Hepatocyte (in vitro differentiated cells): Measurements from ENCODE around the gene SLC38A5. TPM values are rescaled to one million over a fixed set of nuclear protein-coding genes. Genes with fewer than 3 reads are reported as not detected.

ENCODE experiments used
- DNase-seq: peaks from one replicate; pipeline ENCODE4 v3.0.0-alpha.2; 2016; ENCODE audit warnings: low spot score
- H2AFZ ChIP-seq: fragments of 200-600 bp; sonication (generic); 2 replicates; pipeline ENCODE4 v1.6.0; 2016; ENCODE audit warnings: antibody characterized with exemption, mild to moderate bottlenecking
- H3K27ac ChIP-seq: fragments of 200-600 bp; sonication (generic); 2 replicates; pipeline ENCODE4 v1.5.1; 2016; ENCODE audit warnings: mild to moderate bottlenecking
- H3K27me3 ChIP-seq: fragments of 200-600 bp; sonication (generic); 2 replicates; pipeline ENCODE4 v1.6.1; 2016
- H3K36me3 ChIP-seq: fragments of 200-600 bp; sonication (generic); replicated peaks from 2 replicates; pipeline ENCODE4 v1.5.1; 2016; ENCODE audit warnings: low read depth; ENCODE audit not compliant: insufficient read depth
- H3K4me1 ChIP-seq: fragments of 200-600 bp; sonication (generic); 2 replicates; pipeline ENCODE4 v1.5.1; 2016; ENCODE audit warnings: mild to moderate bottlenecking, moderate library complexity; ENCODE audit not compliant: insufficient read depth
- H3K4me2 ChIP-seq: fragments of 200-600 bp; sonication (generic); 2 replicates; pipeline ENCODE4 v1.6.0; 2016
- H3K4me3 ChIP-seq: fragments of 200-600 bp; sonication (generic); 2 replicates; pipeline ENCODE4 v1.5.1; 2016; ENCODE audit warnings: mild to moderate bottlenecking
- H3K79me2 ChIP-seq: fragments of 200-600 bp; sonication (generic); 2 replicates; pipeline ENCODE4 v1.6.0; 2017; ENCODE audit warnings: mild to moderate bottlenecking
- H3K9me2 ChIP-seq: fragments of 200-600 bp; sonication (generic); replicated peaks from 2 replicates; pipeline ENCODE4 v1.6.0; 2017; ENCODE audit warnings: mild to moderate bottlenecking; ENCODE audit not compliant: insufficient read depth
- H3K9me3 ChIP-seq: fragments of 200-600 bp; sonication (generic); 2 replicates; pipeline ENCODE4 v1.5.1; 2016; ENCODE audit warnings: low read depth, mild to moderate bottlenecking
- H4K20me1 ChIP-seq: fragments of 200-600 bp; sonication (generic); 2 replicates; pipeline ENCODE4 v1.6.0; 2016; ENCODE audit warnings: mild to moderate bottlenecking; ENCODE audit not compliant: insufficient read depth, poor library complexity, severe bottlenecking
- CTCF ChIP-seq: fragments of 200-600 bp; sonication (generic); IDR thresholded peaks from 2 replicates; pipeline ENCODE4 v1.5.1; 2016; ENCODE audit warnings: antibody characterized with exemption, mild to moderate bottlenecking; ENCODE audit not compliant: poor library complexity
- EZH2 ChIP-seq: fragments of 200-600 bp; sonication (generic); IDR thresholded peaks from 2 replicates; pipeline ENCODE4 v1.6.1; 2016; ENCODE audit warnings: antibody characterized with exemption, mild to moderate bottlenecking, borderline replicate concordance
- EZH2phosphoT487 ChIP-seq: fragments of 200-600 bp; sonication (generic); IDR thresholded peaks from one replicate; pipeline ENCODE4 v1.6.1; 2018; ENCODE audit warnings: antibody characterized with exemption, mild to moderate bottlenecking, low read depth, moderate library complexity; ENCODE audit not compliant: unreplicated experiment, severe bottlenecking
- WGBS: methylation state at CpG from one replicate; pipeline ENCODE4 v1.1.6; 2016; ENCODE audit warnings: low lambda C conversion rate; ENCODE audit errors: missing lambda C conversion rate; 5-methylcytosine and 5-hydroxymethylcytosine counted together
- polyA plus RNA-seq: library from polyadenylated mRNA; unstranded; fragments of >200 nt; fragmentation: Nextera tagmentation; extraction: Ambion mirVana; gene quantifications from 2 replicates; pipeline ENCODE4 v1.2.1, GENCODE V29; 2016
- total RNA-seq: library from RNA; depleted of rRNA; stranded (reverse); fragments of >200 nt; gene quantifications from 2 replicates; pipeline ENCODE4 v1.2.3, GENCODE V29; 2014

SLC38A5 gene
- total and polyA plus RNA-seq, 2 experiments from 2014 or later: 14.5 to 17.8 TPM

DNA sequence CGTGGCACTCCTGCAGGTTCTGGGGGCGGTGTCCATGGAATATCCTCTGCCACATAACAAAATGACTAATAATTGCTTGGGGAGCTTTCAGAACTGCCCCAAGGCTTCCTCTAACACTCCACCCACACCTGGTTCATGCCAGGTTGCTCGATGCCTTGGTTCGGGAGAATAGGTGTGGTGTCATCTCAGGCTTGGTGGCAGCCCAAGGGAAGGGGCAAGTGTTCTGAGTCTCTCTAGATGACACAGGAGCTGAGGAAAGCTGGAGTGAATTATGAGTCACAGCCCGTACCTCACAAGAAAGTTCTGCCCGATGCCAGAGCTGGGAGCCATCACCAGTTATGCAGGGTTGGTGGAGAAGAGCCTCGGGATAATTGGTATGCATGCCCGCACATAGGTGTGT lies 20.6 kb upstream of the SLC38A5 start:
- DNase-seq: no peak
- Histone ChIP-seq H3K4me3 (no peak overlapping the region), H3K4me2 (no peak overlapping the region), H4K20me1 (no peaks in the 10 kb centered on the region), H3K4me1 (no peaks in the 10 kb centered on the region), H2AFZ (no peak overlapping the region), H3K79me2 (no peaks in the 10 kb centered on the region), H3K36me3 (no peaks in the 10 kb centered on the region), H3K27me3 (no peaks in the 10 kb centered on the region), H3K9me3 (no peaks in the 10 kb centered on the region), H3K27ac (no peak overlapping the region), H3K9me2 (no peaks in the 10 kb centered on the region)
- no peak for TF ChIP-seq EZH2
- no peak for TF ChIP-seq EZH2phosphoT487
- TF ChIP-seq CTCF: no peak
- 83% methylated on average over 8 of the region's 8 CpGs for WGBS

DNA sequence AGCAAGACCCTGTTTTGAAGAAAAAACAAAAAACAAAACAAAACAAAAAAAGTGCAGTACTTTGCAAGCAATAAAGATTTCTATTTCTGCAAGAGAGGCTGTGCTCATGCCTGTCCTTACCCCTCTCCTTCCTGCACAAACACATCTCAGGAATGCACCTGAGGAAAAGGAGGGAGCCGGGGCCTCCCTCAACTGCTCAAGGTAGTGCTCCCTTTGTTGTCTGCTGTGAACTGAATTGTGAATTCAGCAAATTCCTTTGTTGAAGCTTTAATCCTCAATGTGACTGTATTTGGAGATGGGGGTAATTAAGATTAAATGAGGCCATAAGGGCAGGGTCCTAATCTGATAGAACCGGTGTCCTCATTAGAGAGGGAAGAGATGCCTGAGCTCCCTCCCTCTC lies 19.8 kb upstream of the SLC38A5 start:
- H2AFZ ChIP-seq: no peak overlapping the region
- no peaks in the 10 kb centered on the region for H4K20me1 ChIP-seq
- no peak for DNase-seq
- H3K4me2 ChIP-seq: no peak overlapping the region
- no peaks in the 10 kb centered on the region for H3K79me2 ChIP-seq
- WGBS: 59% methylated on average over 2 of the region's 2 CpGs
- H3K27ac ChIP-seq: no peak overlapping the region
- TF ChIP-seq EZH2: no peak
- TF ChIP-seq EZH2phosphoT487: no peak
- no peak for TF ChIP-seq CTCF
- H3K9me3 ChIP-seq: no peaks in the 10 kb centered on the region
- no peaks in the 10 kb centered on the region for H3K9me2 ChIP-seq
- no peaks in the 10 kb centered on the region for H3K27me3 ChIP-seq
- H3K4me1 ChIP-seq: no peaks in the 10 kb centered on the region
- no peak overlapping the region for H3K4me3 ChIP-seq
- H3K36me3 ChIP-seq: no peaks in the 10 kb centered on the region

DNA sequence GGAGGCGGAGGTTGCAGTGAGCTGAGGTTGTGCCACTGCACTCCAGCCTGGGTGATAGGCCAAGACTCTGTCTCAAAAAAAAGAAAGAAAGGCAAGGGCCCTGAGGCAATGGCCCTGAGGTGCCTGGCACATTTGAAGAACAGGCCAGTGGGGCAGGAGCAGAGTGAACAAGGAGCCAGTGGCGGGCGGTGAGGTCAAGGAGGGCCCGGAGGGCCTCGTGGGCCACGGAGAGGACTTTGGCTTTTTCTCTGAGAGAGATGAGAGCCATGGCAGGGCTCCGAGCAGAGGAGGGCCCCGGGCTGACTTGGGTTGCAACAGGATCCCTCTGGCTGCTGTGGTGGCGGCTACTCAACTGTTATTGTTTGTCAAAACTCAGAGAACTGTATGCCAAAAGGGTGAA lies 19.2 kb upstream of the SLC38A5 start:
- Histone ChIP-seq H3K4me1 (no peaks in the 10 kb centered on the region), H2AFZ (no peak overlapping the region), H3K9me2 (no peaks in the 10 kb centered on the region), H3K4me3 (no peak overlapping the region), H3K36me3 (no peaks in the 10 kb centered on the region), H3K79me2 (no peaks in the 10 kb centered on the region), H3K4me2 (no peak overlapping the region), H3K27me3 (no peaks in the 10 kb centered on the region), H3K9me3 (no peaks in the 10 kb centered on the region), H4K20me1 (no peaks in the 10 kb centered on the region), H3K27ac (no peak overlapping the region)
- DNase-seq: no peak
- 81% methylated on average over 9 of the region's 9 CpGs for WGBS
- no peak for TF ChIP-seq EZH2phosphoT487
- no peak for TF ChIP-seq EZH2
- no peak for TF ChIP-seq CTCF

- no peak for TF ChIP-seq CTCF
- TF ChIP-seq EZH2phosphoT487: no peak
- no peak for TF ChIP-seq EZH2
- peak overlapping the region; percentile 21 for H3K27ac ChIP-seq
- DNase-seq: no peak
- H3K27me3 ChIP-seq: no peaks in the 10 kb centered on the region
- H3K36me3 ChIP-seq: no peaks in the 10 kb centered on the region
- 75% methylated on average over 3 of the region's 3 CpGs for WGBS
- no peaks in the 10 kb centered on the region for H3K9me2 ChIP-seq
- H3K4me3 ChIP-seq: no peak overlapping the region
- no peaks in the 10 kb centered on the region for H3K9me3 ChIP-seq
- H2AFZ ChIP-seq: no peak overlapping the region
- H3K4me1 ChIP-seq: no peaks in the 10 kb centered on the region
- H3K79me2 ChIP-seq: no peaks in the 10 kb centered on the region
- H4K20me1 ChIP-seq: no peaks in the 10 kb centered on the region
- H3K4me2 ChIP-seq: no peak overlapping the region
Observed at GRCh38 chrX:48488034-48488433, 18.0 kb upstream of the SLC38A5 start.
